Muscle layer of duodenum (tissue), 2 donors: ENCODE measurements around the gene ARF1.

ENCODE experiments used
- H3K27ac ChIP-seq: one replicate; pipeline ENCODE4 v1.7.0; 2013; ENCODE audit warnings: mild to moderate bottlenecking, low read length
- H3K27me3 ChIP-seq: one replicate; pipeline ENCODE4 v1.7.0; 2013; ENCODE audit warnings: low read depth, mild to moderate bottlenecking, control low read depth, low read length
- H3K36me3 ChIP-seq, 2 donors: one replicate each; pipeline ENCODE4 v1.7.0; 2013; ENCODE audit warnings: low read length in 2 of 2, control low read depth in 1 of 2, mild to moderate bottlenecking in 1 of 2; ENCODE audit not compliant: insufficient read depth in 2 of 2, control insufficient read depth in 1 of 2
- H3K4me1 ChIP-seq, 2 donors: one replicate each; pipeline ENCODE4 v1.7.0; 2013; ENCODE audit warnings: low read length in 2 of 2, mild to moderate bottlenecking in 2 of 2, control low read depth in 1 of 2, moderate library complexity in 1 of 2; ENCODE audit not compliant: insufficient read depth in 2 of 2, control insufficient read depth in 1 of 2
- H3K4me3 ChIP-seq, 2 donors: one replicate each; pipeline ENCODE4 v1.7.0; 2013; ENCODE audit warnings: low read length in 2 of 2, low read depth in 1 of 2, mild to moderate bottlenecking in 1 of 2
- H3K9me3 ChIP-seq, 2 donors: one replicate each; pipeline ENCODE4 v1.7.0; 2013; ENCODE audit warnings: low read length in 2 of 2, control low read depth in 1 of 2, mild to moderate bottlenecking in 1 of 2; ENCODE audit not compliant: control insufficient read depth in 1 of 2
- donor health status: healthy.

ARF1 gene

GRCh38 chr1:228041316-228041715 lies 41.2 kb upstream of the ARF1 start:
- Histone ChIP-seq H3K36me3 (no peaks in the 10 kb centered on the region), H3K4me1 (peaks cover 0 to 5% of the 10 kb centered on the region in 2 donors), H3K27me3 (peaks cover 24% of the 10 kb centered on the region), H3K9me3 (no peaks in the 10 kb centered on the region), H3K27ac (no peak overlapping the region), H3K4me3 (no peak overlapping the region)

DNA sequence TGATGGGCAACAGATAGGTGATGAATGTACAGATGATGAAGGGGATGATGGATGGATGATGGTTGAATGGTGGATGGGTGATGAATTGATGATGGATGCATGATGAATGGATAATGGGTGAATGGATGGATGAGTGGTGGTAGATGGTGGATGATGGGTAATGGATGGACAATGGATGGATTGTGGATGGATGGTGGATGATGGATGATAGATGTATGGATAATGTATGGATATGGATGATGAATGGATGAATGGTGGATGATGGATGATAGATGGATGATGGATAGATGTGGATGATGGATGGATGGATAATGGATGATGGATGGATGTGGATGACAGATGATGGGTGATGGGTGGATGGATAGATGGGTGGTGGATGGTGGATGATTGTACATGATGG lies 40.0 kb upstream of the ARF1 start:
- peaks cover 13% of the 10 kb centered on the region for H3K27me3 ChIP-seq
- no peak overlapping the region for H3K27ac ChIP-seq

GRCh38 chr1:228043281-228043848 lies 39.1 kb upstream of the ARF1 start:
- Histone ChIP-seq H3K36me3 (no peaks in the 10 kb centered on the region), H3K4me3 (no peak overlapping the region), H3K4me1 (no peaks in the 10 kb centered on the region), H3K27me3 (peaks cover 8% of the 10 kb centered on the region), H3K27ac (no peak overlapping the region), H3K9me3 (no peaks in the 10 kb centered on the region)

More for the DNA sequence above, 40.0 kb upstream of the ARF1 start:
- Histone ChIP-seq H3K9me3 (no peaks in the 10 kb centered on the region), H3K36me3 (no peaks in the 10 kb centered on the region), H3K4me1 (peaks cover 0 to 1% of the 10 kb centered on the region in 2 donors), H3K4me3 (no peak overlapping the region)

DNA sequence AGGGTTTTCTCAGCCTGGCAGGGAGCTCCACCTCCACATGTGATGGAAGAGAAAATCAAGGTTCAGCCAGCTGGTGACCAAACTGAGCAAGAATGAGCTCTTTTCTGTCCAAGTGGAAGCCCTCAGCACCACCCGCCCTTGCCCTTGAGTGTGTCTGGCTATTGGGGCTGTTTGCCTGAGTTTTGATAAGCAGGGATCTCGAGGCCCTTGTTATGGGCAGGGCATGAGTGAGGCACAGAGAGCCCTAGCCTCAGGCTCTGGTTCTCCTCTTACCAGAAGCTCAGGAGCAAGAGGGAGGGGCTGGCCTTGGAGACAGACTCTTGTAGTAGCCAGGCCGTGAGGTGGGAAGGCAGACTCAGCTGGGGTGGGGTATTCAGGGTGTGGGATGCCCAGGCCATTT lies 37.5 kb upstream of the ARF1 start:
- Histone ChIP-seq H3K9me3 (no peaks in the 10 kb centered on the region), H3K36me3 (no peaks in the 10 kb centered on the region), H3K4me3 (no peak overlapping the region), H3K27me3 (no peaks in the 10 kb centered on the region), H3K4me1 (no peaks in the 10 kb centered on the region), H3K27ac (no peak overlapping the region)

DNA sequence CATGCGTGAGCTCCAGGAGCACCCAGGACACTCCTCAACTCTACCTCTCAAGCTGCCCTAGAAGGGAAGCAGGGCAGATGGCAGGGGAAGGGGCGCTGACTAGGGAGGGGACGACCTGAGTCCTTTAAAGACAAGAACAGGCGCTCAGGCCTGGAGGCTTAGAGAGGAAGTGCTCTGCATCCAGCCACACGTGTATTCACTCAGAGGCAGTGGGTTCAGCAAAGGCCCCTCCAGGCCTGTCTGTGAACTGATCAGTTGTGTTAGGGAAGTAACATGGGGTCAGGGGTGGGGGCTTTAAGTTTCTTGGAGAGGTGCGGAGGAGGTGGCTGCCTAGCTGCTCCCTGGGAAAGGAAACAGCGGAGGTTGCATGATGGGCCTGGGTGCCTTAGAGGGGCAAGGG lies 37.1 kb upstream of the ARF1 start:
- H3K4me1 ChIP-seq, result no peaks in the 10 kb centered on the region
- H3K27me3 ChIP-seq, result no peaks in the 10 kb centered on the region
- no peaks in the 10 kb centered on the region for H3K9me3 ChIP-seq
- no peak overlapping the region for H3K27ac ChIP-seq
- no peak overlapping the region for H3K4me3 ChIP-seq
- no peaks in the 10 kb centered on the region for H3K36me3 ChIP-seq

DNA sequence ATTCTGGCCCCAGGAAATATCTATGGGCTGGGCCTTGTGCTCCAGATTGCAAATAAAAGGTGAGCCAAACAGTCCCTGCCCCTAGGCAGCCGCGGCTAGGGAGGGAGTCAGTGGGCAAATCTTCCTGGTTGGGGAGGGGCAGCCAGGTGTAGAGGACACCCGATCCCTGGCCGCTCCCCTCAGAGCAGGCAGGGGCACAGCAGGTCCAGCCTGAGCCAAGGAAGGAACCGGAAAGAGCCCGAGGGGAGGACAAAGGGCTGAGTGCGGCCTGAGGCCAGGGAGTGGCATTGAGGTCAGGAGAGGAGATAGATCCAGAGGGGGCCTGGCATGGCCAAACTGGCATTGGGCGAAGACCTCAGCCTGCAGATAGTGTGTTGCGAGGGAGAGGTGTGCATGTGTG lies 36.6 kb upstream of the ARF1 start:
- H3K27ac ChIP-seq, result no peak overlapping the region
- H3K4me1 ChIP-seq, result no peaks in the 10 kb centered on the region
- H3K27me3 ChIP-seq, result no peaks in the 10 kb centered on the region
- H3K9me3 ChIP-seq, result no peaks in the 10 kb centered on the region
- H3K36me3 ChIP-seq, result no peaks in the 10 kb centered on the region
- H3K4me3 ChIP-seq, result no peak overlapping the region

- Histone ChIP-seq H3K4me3 (no peak overlapping the region), H3K36me3 (no peaks in the 10 kb centered on the region), H3K9me3 (no peaks in the 10 kb centered on the region), H3K27ac (no peak overlapping the region), H3K4me1 (no peaks in the 10 kb centered on the region), H3K27me3 (no peaks in the 10 kb centered on the region)
These were observed 35.9 kb upstream of the ARF1 start for GRCh38 chr1:228046421-228047182.

DNA sequence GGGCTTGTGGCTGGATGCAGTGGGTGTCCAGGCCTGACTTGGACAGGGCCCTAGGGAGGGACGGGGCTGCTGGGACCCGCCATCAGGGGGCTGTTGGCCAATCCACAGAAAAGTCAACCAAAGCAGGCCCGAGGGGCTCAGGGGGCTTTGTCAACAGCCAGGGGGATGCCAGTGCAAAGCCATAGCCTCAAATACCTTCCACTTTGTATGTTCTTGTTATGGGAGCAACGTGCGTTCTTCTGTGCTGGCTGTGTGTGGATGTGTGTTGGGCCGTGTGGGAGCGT lies 35.4 kb upstream of the ARF1 start:
- H3K4me3 ChIP-seq, result no peak overlapping the region
- H3K9me3 ChIP-seq, result no peaks in the 10 kb centered on the region

DNA sequence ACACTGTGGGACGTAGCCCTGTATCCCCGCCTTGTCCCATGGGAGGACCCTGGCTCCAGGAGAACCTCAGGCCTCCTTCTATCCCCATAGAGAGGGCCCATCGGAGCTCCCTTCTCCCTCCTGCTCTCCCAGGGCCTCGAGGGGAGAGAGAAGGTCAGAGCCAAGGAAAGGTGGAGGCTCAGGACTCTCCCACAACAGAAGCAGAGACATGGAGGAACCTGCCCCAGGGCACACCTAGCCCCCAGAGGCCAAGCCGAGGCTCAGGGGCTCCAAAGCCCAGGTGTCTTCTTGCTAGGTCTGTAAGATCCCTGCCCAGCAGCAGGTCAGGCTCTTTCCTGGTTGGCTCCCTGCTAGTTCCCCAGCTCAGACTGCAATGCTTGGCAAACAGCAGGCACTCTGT lies 34.4 kb upstream of the ARF1 start:
- no peak overlapping the region for H3K27ac ChIP-seq
- no peaks in the 10 kb centered on the region for H3K9me3 ChIP-seq
- H3K4me1 ChIP-seq, result no peaks in the 10 kb centered on the region
- H3K36me3 ChIP-seq, result no peaks in the 10 kb centered on the region
- H3K4me3 ChIP-seq, result no peak overlapping the region
- no peaks in the 10 kb centered on the region for H3K27me3 ChIP-seq

More for the DNA sequence above, 35.4 kb upstream of the ARF1 start:
- H3K27me3 ChIP-seq, result no peaks in the 10 kb centered on the region
- no peaks in the 10 kb centered on the region for H3K36me3 ChIP-seq
- H3K27ac ChIP-seq, result no peak overlapping the region
- H3K4me1 ChIP-seq, result no peaks in the 10 kb centered on the region

- no peak overlapping the region for H3K4me3 ChIP-seq
- no peak overlapping the region for H3K27ac ChIP-seq
- H3K9me3 ChIP-seq, result no peaks in the 10 kb centered on the region
- no peaks in the 10 kb centered on the region for H3K36me3 ChIP-seq
- no peaks in the 10 kb centered on the region for H3K4me1 ChIP-seq
- no peaks in the 10 kb centered on the region for H3K27me3 ChIP-seq
These were observed 33.7 kb upstream of the ARF1 start for GRCh38 chr1:228048659-228049298.

DNA sequence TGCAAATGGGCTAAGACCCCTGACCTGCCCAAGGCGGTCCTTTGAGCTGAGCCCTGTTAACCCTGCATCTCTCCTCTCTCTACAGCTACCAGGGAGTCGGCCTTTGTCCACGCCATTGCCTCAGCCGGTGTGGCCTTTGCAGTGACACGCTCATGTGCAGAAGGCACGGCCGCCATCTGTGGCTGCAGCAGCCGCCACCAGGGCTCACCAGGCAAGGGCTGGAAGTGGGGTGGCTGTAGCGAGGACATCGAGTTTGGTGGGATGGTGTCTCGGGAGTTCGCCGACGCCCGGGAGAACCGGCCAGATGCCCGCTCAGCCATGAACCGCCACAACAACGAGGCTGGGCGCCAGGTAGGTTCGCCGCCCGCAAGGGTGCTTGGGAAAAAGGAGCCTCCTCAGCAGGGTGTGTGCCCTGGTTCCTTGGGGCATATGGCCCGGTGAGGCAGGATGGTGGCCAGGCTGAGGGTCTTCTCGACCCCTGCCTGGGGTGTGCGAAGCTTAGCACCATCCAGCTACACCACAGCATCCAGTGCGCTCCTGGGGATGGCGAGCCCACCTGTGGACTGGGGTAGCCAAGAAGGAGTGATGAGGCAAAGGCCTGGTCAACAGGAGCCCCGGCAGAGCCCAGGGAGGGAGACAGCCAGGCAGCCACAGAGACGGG lies 31.8 kb upstream of the ARF1 start:
- Histone ChIP-seq H3K4me3 (no peak overlapping the region), H3K4me1 (no peaks in the 10 kb centered on the region), H3K27me3 (no peaks in the 10 kb centered on the region), H3K9me3 (no peaks in the 10 kb centered on the region), H3K27ac (no peak overlapping the region), H3K36me3 (no peaks in the 10 kb centered on the region)
